Fibroblast of skin of left quadriceps (primary cell): Measurements from ENCODE around the gene MTX2.
"Not testable (repeated sequence)": the region's sequence is repeated elsewhere in the genome, so short reads cannot be mapped to it uniquely, and the experiment has no call there.

Experiments
- DNase-seq, 2 experiments: peaks; one replicate each; pipeline ENCODE4 v3.0.0-alpha.2; 2013; ENCODE audit warnings: low read depth in 2 of 2

The MTX2 gene

DNA sequence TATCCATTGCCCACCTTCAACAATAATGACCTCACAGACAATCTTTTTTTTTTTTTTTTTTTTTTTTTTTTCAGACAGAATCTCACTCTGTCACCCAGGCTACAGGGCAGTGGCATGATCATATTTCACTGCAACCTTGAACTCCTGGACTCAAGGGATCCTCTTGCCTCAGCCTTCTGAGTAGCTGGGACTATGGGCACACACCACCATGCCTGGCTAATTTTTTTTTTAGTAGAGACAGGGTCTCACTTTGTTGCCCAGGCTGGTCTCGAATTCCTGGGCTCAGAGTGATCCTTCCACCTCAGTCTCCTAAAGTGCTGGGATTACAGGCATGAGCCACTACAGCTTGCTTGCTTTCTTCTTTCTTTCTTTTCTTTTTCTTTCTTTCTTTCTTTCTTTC lies 103.9 kb downstream of the MTX2 start:
- not testable (repeated sequence) for DNase-seq

DNA sequence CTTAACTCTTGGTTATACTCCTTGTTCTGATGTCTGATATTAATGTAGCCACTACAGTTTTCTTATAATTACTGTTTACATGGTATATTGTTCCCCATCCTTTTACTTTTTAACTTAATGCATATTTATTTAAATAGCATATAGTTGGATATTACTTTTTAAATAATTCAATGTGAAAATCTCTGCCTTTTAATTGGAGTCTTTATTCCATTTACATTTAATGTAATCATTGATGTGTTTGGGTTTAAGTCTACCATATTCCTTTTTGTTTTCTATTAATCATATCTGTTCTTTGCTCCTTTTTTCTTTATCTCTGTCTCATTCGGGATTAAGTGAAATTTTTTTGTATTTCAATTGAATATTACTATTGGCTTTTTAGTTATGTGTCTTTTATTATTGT lies 109.1 kb downstream of the MTX2 start:
- no peak for DNase-seq

DNA sequence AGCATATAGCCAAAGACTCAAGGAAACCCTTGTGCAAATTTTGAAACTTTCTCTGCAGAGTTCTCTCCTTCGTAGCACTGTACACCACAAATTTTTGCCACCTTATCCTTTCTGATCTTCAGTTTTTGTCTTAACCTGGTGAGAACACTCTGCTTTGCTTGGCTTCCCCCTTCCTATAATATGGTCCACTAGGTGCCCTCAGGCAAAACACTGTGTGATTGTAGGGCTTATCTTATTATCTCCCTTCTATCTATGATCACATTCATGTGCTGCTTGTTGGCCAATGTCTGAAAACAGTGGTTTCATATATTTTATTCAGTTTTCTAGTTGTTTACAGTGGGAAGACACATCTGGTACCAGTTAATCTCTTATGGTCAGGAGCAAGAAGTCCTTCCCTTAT lies 111.1 kb downstream of the MTX2 start:
- no peak for DNase-seq

DNA sequence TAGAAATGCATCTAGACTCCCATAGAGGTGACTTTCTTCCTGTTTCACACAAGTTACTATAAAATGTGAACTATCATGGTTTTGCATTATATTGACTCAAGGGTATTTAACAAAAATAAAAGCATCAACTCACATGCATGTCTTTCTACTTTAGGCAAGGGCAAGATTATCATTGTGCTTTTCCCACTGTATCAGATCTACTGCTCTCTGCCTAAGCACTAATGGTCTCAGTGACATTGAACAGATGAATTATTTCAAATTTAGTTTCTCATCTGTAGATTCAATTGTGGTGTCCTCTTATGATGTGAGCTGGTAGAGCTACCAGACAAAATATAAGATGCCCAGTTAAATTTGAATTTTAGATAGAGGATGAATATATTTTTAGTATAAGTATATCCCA lies 113.9 kb downstream of the MTX2 start:
- no peak for DNase-seq

DNA sequence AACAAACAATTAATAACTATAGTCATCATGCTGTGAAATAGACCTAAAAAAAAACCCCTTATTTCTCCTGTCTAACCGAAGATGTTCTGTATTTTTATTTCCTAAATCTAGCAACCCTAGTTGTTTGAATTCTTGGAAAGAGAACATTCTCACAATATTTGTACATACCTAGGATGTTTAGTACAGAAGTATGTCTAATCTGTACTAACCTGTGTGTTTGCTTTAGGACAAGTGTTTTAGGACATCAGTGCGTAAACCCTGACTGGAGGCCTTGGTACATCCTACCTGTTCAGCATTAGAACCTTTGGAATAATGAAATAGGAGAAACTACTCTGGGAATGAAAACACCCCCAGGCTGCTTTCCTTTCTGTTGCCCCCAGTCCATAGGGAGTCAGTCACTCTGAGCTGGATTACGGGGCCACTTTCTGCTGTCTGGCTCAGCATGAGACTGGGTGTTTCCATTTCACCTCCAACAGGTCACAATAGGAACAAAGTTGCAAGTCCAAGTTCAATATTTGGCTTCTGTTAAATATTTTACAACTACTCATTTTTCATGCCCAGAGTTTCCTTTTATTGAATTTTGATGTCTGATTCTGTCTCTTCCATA lies 114.7 kb downstream of the MTX2 start:
- DNase-seq, result no peak

DNA sequence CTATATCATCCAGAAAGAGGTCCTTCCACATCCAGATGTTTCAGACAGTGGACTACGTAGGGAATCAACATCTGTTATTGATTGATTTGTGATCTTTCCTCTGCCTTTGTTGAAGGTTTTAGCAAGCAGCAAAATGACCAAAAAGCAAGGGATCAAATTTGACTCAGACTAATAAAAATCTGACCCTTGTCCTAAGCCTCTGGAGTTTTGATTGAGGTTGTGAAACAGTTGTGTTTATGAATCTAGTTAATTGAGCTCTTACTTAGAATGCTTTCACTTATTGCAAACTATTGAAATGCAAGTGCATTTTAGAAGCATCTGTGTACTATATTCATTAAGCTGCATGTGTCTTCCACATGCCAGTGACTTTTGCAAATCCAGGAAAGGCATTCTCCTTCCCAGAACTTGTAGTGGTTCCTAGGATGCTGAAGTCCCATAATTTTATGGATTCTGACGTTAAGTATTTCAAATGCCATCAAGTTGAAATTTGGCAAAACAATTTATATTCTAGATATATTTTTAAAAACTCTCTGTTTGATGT lies 116.0 kb downstream of the MTX2 start:
- DNase-seq, result no peak

DNA sequence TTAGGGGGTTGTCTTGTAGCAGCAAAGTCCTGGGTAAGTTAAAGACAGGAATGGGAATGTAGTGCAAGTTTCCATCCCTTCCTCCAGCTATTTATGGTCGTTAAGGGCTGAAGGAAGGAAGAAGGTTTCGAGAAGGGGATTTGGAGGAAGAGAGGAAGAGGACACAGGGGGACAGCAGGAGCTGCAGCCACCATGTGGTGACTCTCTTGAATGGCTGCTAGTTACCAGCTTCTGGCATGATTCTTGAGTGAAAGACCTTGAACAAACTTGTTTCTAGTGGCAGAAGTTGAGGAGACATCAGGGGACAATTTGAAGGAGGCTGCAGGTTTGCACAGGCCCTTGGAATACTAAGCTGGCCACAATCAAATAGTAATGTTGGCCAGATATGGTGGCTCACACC lies 116.6 kb downstream of the MTX2 start:
- DNase-seq, result no peak
